Measurements from ENCODE around the gene WNT9A.

WNT9A gene

DNA sequence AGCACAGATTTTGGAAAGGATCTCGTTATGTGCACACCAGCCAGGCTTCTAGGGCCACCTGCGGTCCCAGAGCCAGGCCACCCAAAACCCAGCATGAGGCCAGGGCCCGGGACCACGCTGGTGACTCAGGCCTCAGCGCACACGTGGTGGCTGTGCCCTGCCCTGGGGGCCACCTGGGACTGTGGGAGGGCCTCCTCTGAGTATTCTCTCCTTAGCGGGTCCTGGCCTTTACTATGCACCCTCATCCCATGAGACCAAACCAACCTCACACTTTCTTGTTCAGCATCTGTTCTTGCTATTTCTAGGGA lies 9.9 kb downstream of the WNT9A start:
- Histone ChIP-seq H3K36me3 (ENCODE audit: insufficient read depth, low read depth, low read length) (no peaks in the 10 kb centered on the region), H3K27ac (ENCODE audit: low read length) (no peak overlapping the region), H3K4me3 (ENCODE audit: low read length) (no peak overlapping the region), H3K27me3 (ENCODE audit: insufficient read depth, low read length) (no peaks in the 10 kb centered on the region), H3K9me3 (ENCODE audit: insufficient read depth, low read depth, low read length) (no peaks in the 10 kb centered on the region), H3K9ac (ENCODE audit: low read depth, low read length) (no peak overlapping the region), H3K4me1 (ENCODE audit: insufficient read depth, low read length) (no peaks in the 10 kb centered on the region; the same call in 1 of the 2 replicates)

DNA sequence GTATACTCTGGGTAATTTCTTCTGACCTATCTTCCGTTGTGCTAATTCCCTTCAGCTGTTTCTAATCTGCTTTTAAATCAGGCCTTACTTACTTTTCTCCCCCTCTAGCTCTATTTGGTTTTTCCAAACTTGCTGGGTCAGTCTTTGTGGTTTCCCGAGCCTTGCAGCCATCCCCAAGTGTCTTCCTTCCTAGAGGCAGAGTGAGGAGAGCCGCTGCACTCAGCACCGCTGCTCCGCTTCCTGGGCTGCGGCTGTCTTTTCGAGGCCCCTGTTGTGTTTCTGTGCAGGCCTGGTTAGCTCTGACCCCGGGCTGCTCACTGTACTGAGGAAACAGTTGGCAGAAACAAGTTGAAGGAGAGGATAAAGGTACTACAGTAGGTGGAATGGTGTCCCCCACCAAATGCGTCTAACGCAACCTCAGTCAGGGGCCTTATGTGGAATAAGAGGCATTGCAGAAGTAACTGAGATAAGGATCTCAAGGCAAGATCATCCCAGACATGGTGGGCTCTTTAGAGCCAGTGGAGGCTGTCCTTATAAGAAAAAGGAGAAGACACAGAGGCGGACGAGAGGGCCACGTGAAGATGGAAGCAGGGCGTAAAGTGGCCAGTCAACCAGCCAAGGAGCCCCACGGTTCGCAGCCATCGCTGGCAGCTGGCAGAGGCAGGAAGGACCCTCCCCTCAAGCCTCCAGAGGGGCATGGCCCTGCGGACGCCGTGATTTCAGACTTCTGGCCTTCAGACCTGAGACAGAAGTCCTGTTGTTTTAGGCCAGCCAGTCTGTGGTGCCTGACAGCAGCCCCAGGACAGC lies 10.5 kb downstream of the WNT9A start:
- Histone ChIP-seq H3K36me3 (ENCODE audit: insufficient read depth, low read depth, low read length) (no peaks in the 10 kb centered on the region), H3K4me3 (ENCODE audit: low read length) (no peak overlapping the region), H3K27me3 (ENCODE audit: insufficient read depth, low read length) (no peaks in the 10 kb centered on the region), H3K27ac (ENCODE audit: low read length) (no peak overlapping the region), H3K9ac (ENCODE audit: low read depth, low read length) (no peak overlapping the region), H3K4me1 (ENCODE audit: insufficient read depth, low read length) (no peaks in the 10 kb centered on the region; the same call in 1 of the 2 replicates), H3K9me3 (ENCODE audit: insufficient read depth, low read depth, low read length) (no peaks in the 10 kb centered on the region)

DNA sequence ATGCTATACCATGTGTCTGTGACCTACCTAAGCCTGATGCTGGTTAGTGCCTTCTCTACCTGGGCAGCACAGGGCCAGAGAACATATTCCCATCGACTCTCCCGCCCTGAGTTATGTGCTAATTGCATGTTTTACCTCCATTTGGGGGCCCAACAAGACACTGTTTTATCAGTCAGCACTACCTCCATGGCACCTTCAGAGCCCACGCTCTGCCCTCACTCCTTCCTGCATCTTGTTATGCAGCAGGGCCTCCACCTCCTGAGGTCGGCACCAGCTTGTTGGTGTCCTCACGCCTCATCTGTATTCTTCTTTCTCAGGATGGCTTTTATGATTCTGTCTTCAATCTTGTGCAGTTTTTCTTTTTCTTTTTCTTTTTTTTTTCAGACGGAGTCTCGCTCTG lies 11.9 kb downstream of the WNT9A start:
- H3K4me3 ChIP-seq (ENCODE audit: low read length), result no peak overlapping the region
- no peaks in the 10 kb centered on the region for H3K9me3 ChIP-seq (ENCODE audit: insufficient read depth, low read depth, low read length)
- no peak overlapping the region for H3K27ac ChIP-seq (ENCODE audit: low read length)
- H3K9ac ChIP-seq (ENCODE audit: low read depth, low read length), result no peak overlapping the region
- no peaks in the 10 kb centered on the region for H3K36me3 ChIP-seq (ENCODE audit: insufficient read depth, low read depth, low read length)
- no peaks in the 10 kb centered on the region for H3K27me3 ChIP-seq (ENCODE audit: insufficient read depth, low read length)
- no peaks in the 10 kb centered on the region; the same call in 1 of the 2 replicates for H3K4me1 ChIP-seq (ENCODE audit: insufficient read depth, low read length)

DNA sequence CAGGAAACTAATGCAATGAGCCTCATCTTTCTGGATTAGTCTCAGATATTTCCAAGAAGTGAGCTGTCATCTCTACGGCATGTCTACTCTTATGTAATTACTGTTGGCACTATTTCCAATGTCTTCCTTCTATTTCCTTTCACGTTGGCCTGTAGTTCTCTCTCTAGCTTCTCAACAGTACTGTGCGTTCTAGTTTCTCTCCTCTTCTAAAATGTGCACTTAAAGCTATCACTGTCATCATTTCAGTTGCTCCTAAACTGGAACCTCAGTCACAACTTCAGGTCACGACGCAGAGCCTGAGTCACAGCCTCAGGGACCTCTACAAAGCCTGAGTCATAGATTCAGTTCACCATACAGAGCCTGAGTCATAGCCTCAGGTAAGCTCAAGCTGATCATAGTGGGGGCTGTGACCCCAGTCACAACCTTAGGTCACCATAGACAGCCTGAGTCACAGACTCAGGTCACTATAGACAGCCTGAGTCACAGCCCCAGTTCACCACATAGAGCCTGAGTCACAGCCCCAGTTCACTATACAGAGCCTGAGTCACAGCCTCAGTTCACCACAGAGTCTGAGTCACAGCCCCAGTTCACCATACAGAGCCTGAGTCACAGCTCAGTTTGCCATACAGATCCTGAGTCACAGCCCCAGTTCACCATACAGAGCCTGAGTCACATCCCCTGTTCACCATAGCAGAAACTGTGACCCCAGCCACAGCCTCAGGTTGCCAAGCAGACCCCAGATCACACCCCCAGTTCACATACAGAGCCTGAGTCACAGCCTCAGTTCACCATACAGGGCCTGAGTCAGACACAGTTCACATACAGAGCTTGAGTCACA lies 13.0 kb downstream of the WNT9A start:
- H3K4me1 ChIP-seq (ENCODE audit: insufficient read depth, low read length), result no peaks in the 10 kb centered on the region; the same call in 1 of the 2 replicates
- H3K4me3 ChIP-seq (ENCODE audit: low read length), result no peak overlapping the region
- no peaks in the 10 kb centered on the region for H3K9me3 ChIP-seq (ENCODE audit: insufficient read depth, low read depth, low read length)
- no peaks in the 10 kb centered on the region for H3K27me3 ChIP-seq (ENCODE audit: insufficient read depth, low read length)
- H3K9ac ChIP-seq (ENCODE audit: low read depth, low read length), result no peak overlapping the region
- no peak overlapping the region for H3K27ac ChIP-seq (ENCODE audit: low read length)
- no peaks in the 10 kb centered on the region for H3K36me3 ChIP-seq (ENCODE audit: insufficient read depth, low read depth, low read length)

- H3K4me3 ChIP-seq (ENCODE audit: low read length), result no peak overlapping the region
These were observed 17.8 kb downstream of the WNT9A start for GRCh38 chr1:227929751-227930472.

DNA sequence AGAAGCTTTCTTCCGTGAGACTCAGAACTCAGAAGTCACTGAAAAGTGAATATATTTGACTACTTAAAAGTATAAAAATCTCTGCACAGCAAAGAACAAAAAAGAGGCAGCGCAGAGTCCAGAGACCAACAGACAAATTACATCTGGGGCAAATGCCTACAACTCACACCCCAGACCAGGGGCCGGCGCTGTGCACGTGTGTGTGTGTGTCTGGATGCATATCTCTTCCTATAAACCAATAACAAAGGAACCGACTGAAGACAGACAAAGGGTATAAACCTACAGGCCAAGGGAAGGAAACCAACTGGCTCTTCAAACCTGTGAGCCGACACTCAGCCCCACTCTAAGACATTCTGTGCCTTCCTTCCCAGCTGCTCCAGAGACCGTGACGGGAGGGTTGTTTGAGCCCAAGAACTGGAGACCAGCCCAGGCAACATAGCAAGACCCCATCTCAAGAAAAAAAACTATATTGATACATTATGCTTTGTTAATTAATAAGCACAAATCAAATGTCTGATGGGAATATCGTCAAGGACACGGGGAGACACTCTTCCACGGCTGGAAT lies 18.8 kb downstream of the WNT9A start:
- no peaks in the 10 kb centered on the region; the same call in 1 of the 2 replicates for H3K4me1 ChIP-seq (ENCODE audit: insufficient read depth, low read length)
- H3K4me3 ChIP-seq (ENCODE audit: low read length), result no peak overlapping the region
- H3K36me3 ChIP-seq (ENCODE audit: insufficient read depth, low read depth, low read length), result no peaks in the 10 kb centered on the region
- no peaks in the 10 kb centered on the region for H3K27me3 ChIP-seq (ENCODE audit: insufficient read depth, low read length)
- H3K9me3 ChIP-seq (ENCODE audit: insufficient read depth, low read depth, low read length), result no peaks in the 10 kb centered on the region
- no peak overlapping the region for H3K27ac ChIP-seq (ENCODE audit: low read length)
- H3K9ac ChIP-seq (ENCODE audit: low read depth, low read length), result no peak overlapping the region

More at GRCh38 chr1:227929751-227930472, 17.8 kb downstream of the WNT9A start:
- Histone ChIP-seq H3K27me3 (ENCODE audit: insufficient read depth, low read length) (no peaks in the 10 kb centered on the region), H3K4me1 (ENCODE audit: insufficient read depth, low read length) (no peaks in the 10 kb centered on the region; the same call in 1 of the 2 replicates), H3K27ac (ENCODE audit: low read length) (no peak overlapping the region), H3K9me3 (ENCODE audit: insufficient read depth, low read depth, low read length) (no peaks in the 10 kb centered on the region), H3K9ac (ENCODE audit: low read depth, low read length) (no peak overlapping the region), H3K36me3 (ENCODE audit: insufficient read depth, low read depth, low read length) (no peaks in the 10 kb centered on the region)

DNA sequence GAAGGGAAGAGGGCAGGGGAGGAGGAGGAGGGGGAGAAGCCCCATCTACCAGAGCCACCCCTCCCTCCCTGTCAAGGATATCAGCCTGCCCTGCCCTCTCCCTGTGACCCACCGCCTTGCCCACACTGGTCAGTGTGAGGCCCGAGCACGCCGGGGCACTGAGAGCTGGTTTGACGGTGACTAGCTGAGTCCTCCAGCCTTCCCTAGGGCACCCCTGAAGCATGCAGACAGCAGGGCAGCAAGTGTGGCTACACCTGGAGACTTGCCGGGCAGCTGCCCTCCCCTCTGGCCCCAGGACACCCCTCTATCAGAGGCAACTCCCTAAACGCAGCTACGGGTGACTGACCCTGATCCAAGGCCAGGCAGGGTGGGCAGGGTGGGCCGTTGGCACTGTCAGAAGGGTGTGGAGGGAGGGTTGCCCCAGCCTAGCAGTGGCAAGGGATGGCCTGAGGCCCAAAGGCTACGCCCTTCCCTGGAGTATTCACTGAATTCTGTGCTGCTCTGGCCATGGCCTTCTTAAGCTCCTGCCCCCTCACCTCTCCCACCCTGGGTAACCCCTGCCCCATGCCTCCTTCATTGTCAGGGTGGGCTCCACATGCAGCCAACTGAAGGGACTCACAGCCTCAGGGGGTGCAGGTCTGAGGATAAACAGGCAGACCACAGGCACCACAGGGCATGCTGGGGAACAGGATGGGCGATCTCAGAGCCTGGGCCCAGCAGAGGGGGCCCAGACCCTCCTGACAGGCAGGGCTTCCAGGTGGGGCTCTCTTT lies 19.6 kb downstream of the WNT9A start:
- Histone ChIP-seq H3K27ac (ENCODE audit: low read length) (no peak overlapping the region), H3K4me3 (ENCODE audit: low read length) (no peak overlapping the region), H3K9me3 (ENCODE audit: insufficient read depth, low read depth, low read length) (no peaks in the 10 kb centered on the region), H3K4me1 (ENCODE audit: insufficient read depth, low read length) (no peaks in the 10 kb centered on the region), H3K9ac (ENCODE audit: low read depth, low read length) (no peak overlapping the region), H3K36me3 (ENCODE audit: insufficient read depth, low read depth, low read length) (no peaks in the 10 kb centered on the region), H3K27me3 (ENCODE audit: insufficient read depth, low read length) (no peaks in the 10 kb centered on the region)

DNA sequence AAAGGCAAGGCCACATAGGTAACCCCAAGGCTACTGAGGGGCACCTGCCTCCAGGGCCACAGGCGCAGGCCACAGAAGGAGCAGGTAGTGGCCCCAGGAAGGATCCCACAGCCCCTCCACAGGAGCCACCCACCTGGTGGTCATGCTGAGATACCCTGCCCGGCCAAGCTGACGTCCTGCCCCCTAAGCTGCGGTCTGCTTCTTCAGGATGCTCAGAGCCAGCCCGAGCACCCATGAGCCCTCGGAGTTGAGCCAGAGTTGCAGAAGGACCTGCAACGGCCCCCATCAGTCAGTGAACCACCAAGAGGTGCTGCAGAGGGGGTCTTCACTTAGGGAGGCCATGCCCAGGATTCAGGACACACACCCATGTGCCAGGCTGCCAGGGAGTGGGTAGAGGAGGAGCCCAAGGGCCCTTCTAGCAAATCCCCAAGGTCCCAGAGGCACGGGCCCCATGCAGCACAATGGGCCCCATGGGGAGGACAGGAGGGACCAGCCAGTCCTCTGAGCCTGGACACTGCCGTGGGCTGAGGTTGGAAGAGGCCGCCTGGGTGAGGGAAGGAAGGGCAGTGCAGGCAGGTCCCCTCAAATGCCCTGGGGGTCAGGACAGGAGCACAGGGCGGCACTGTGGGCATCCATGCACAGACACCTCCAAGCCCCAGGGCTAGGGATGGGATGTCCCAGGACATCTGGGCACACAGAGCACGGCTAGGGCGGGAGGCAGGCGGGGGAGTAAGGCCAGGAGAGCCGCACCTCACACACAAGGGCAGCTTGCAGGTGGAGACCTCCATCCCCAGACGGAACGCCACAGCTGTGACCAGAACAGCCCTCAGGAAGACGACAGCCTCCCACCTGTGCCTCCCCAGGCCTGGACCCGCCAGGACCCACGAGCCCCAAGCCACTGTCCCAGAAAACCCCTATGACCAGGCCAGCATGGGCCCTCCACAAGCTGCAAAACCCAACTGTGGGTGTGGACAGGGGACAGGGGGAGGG lies 20.5 kb downstream of the WNT9A start:
- Histone ChIP-seq H3K4me1 (ENCODE audit: insufficient read depth, low read length) (no peaks in the 10 kb centered on the region), H3K9ac (ENCODE audit: low read depth, low read length) (no peak overlapping the region), H3K27ac (ENCODE audit: low read length) (no peak overlapping the region), H3K4me3 (ENCODE audit: low read length) (no peak overlapping the region), H3K27me3 (ENCODE audit: insufficient read depth, low read length) (no peaks in the 10 kb centered on the region), H3K9me3 (ENCODE audit: insufficient read depth, low read depth, low read length) (no peaks in the 10 kb centered on the region), H3K36me3 (ENCODE audit: insufficient read depth, low read depth, low read length) (no peaks in the 10 kb centered on the region)

DNA sequence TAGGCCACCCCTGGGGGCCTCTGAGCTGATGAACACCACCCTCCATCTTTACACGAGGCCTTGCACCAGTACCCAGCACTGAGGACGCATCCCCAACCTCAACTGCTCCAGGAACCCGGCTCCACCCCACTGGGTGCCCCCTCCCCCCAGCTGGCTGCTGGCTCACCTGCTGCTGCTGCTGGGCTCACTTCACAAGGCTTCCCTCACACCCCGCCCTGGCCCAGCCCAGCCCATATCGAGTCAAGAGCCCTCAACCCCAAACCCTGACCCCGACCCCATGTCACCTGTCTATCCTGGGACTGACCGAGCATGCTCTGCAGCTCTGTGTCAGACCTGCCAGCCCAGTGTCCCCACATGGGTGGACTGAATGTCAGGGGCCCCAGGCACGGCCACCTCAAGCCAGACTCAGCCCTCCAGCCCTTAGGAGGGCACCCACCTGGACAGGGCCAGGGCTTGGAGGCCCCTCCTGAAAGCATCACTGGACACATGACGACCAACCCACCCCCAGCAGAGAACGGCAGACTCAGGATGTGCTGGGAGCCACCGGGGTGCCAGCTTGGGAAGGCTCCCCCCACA lies 21.4 kb downstream of the WNT9A start:
- H3K4me3 ChIP-seq (ENCODE audit: low read length), result no peak overlapping the region
- no peak overlapping the region for H3K9ac ChIP-seq (ENCODE audit: low read depth, low read length)
- H3K27me3 ChIP-seq (ENCODE audit: insufficient read depth, low read length), result no peaks in the 10 kb centered on the region
- H3K9me3 ChIP-seq (ENCODE audit: insufficient read depth, low read depth, low read length), result no peaks in the 10 kb centered on the region
- no peaks in the 10 kb centered on the region for H3K4me1 ChIP-seq (ENCODE audit: insufficient read depth, low read length)
- no peak overlapping the region for H3K27ac ChIP-seq (ENCODE audit: low read length)
- no peaks in the 10 kb centered on the region for H3K36me3 ChIP-seq (ENCODE audit: insufficient read depth, low read depth, low read length)

- Histone ChIP-seq H3K27me3 (ENCODE audit: insufficient read depth, low read length) (no peaks in the 10 kb centered on the region), H3K9me3 (ENCODE audit: insufficient read depth, low read depth, low read length) (no peaks in the 10 kb centered on the region), H3K4me1 (ENCODE audit: insufficient read depth, low read length) (no peaks in the 10 kb centered on the region), H3K27ac (ENCODE audit: low read length) (no peak overlapping the region), H3K36me3 (ENCODE audit: insufficient read depth, low read depth, low read length) (no peaks in the 10 kb centered on the region), H3K4me3 (ENCODE audit: low read length) (no peak overlapping the region), H3K9ac (ENCODE audit: low read depth, low read length) (no peak overlapping the region)
These were observed 22.0 kb downstream of the WNT9A start for GRCh38 chr1:227925582-227926198.

Measured in iPS-20b (cell line).